GM12878 (cell line): ENCODE data around the gene HEATR1. TPM values are rescaled to one million over a fixed set of nuclear protein-coding genes. Genes with fewer than 3 reads are reported as not detected.

Experiments
- ATAC-seq: fragments of 200-7000 bp; cut with Tn5 transposase; 3 replicates; pipeline ENCODE4 v1.9.1; 2020; ENCODE audit warnings: mild to moderate bottlenecking, moderate library complexity
- BruUV-seq: library from RNA; stranded (reverse); fragments of 400-500 nt; replicated peaks from 2 replicates; lab custom pipeline; 2021; lab: Mats Ljungman, UMichigan
- CTCF ChIA-PET: fragments of 300-600 bp; sonication (Branson Sonifier 250); formaldehyde crosslinking; extraction: SDS; loops from one replicate; lab custom pipeline; 2021; ENCODE audit warnings: inconsistent platforms; lab: Yijun Ruan, JAX
- POLR2A ChIA-PET: fragments of 350-600 bp; formaldehyde crosslinking; extraction: SDS; loops from one replicate; lab custom pipeline; 2021; ENCODE audit warnings: inconsistent platforms; lab: Charles Lee
- RAD21 ChIA-PET: fragments of 300-600 bp; sonication (Branson Sonifier 250); formaldehyde crosslinking; loops from one replicate; lab custom pipeline; 2023; ENCODE audit warnings: antibody characterized with exemption; ENCODE audit not compliant: unreplicated experiment; lab: Charles Lee
- SMC1A ChIA-PET: fragments of 300-600 bp; sonication (Branson Sonifier 250); formaldehyde crosslinking; loops from one replicate; lab custom pipeline; 2023; ENCODE audit not compliant: unreplicated experiment, uncharacterized antibody; lab: Charles Lee
- DNase-seq: peaks from one replicate; pipeline ENCODE4 v3.0.0-alpha.2; 2011; ENCODE audit warnings: low read depth, low spot score
- FAIRE-seq: peaks from 3 replicates; lab custom pipeline; 2011; peaks lifted over from hg19 to GRCh38; lab: Jason Lieb, UNC
- H2AFZ ChIP-seq: 2 replicates; pipeline ENCODE4 v1.6.0; 2011; ENCODE audit warnings: low read depth, low read length, control low read depth; ENCODE audit not compliant: control insufficient read depth
- H3K27ac ChIP-seq: 2 replicates; pipeline ENCODE4 v1.5.1; 2011; ENCODE audit warnings: control low read depth; ENCODE audit not compliant: control insufficient read depth, insufficient read depth
- H3K27me3 ChIP-seq, 2 experiments: replicated peaks in 1 of 2; 2 replicates each; pipeline versions ENCODE4 v1.6.0 to v1.6.1; 2011; ENCODE audit warnings: low read length in 1 of 2; ENCODE audit not compliant: control insufficient read depth in 2 of 2, insufficient read depth in 2 of 2
- H3K36me3 ChIP-seq, 2 experiments: 2 replicates each; pipeline ENCODE4 v1.5.1; 2011; ENCODE audit warnings: low read length in 1 of 2; ENCODE audit not compliant: control insufficient read depth in 2 of 2, insufficient read depth in 2 of 2
- H3K4me1 ChIP-seq: 2 replicates; pipeline ENCODE4 v1.6.1; 2011; ENCODE audit warnings: mild to moderate bottlenecking, low read length, moderate library complexity, mixed read lengths; ENCODE audit not compliant: control insufficient read depth, insufficient read depth
- H3K4me2 ChIP-seq: 2 replicates; pipeline ENCODE4 v1.6.0; 2011; ENCODE audit warnings: control low read depth; ENCODE audit not compliant: control insufficient read depth, insufficient read depth
- H3K4me3 ChIP-seq: fragments of 200-600 bp; sonication (generic); 2 replicates; pipeline ENCODE4 v1.5.1; 2016
- H3K79me2 ChIP-seq: 2 replicates; pipeline ENCODE4 v1.6.0; 2011; ENCODE audit warnings: low read length; ENCODE audit not compliant: control insufficient read depth, insufficient read depth
- H3K9ac ChIP-seq: 2 replicates; pipeline ENCODE4 v1.8.0; 2011; ENCODE audit warnings: low read length, control low read depth, mixed read lengths; ENCODE audit not compliant: control insufficient read depth, insufficient read depth
- H3K9me3 ChIP-seq: replicated peaks from 3 replicates; pipeline ENCODE4 v1.5.1; 2011; ENCODE audit warnings: mild to moderate bottlenecking, low read length; ENCODE audit not compliant: control insufficient read depth, insufficient read depth
- H4K20me1 ChIP-seq: 2 replicates; pipeline ENCODE4 v1.6.0; 2011; ENCODE audit not compliant: control insufficient read depth, insufficient read depth
- PAX5 ChIP-seq: IDR thresholded peaks from 2 replicates; pipeline ENCODE4 v1.6.1; 2011; ENCODE audit warnings: low read depth, low read length, borderline replicate concordance
- ZNF207 ChIP-seq: fragments of 450-650 bp; IDR thresholded peaks from 2 replicates; pipeline ENCODE4 v1.6.1; 2014; ENCODE audit warnings: antibody characterized with exemption, mild to moderate bottlenecking, borderline replicate concordance
- WGBS: methylation state at CpG from one replicate; pipeline ENCODE4 v1.1.6; 2016; ENCODE audit warnings: low lambda C conversion rate; ENCODE audit not compliant: insufficient replicate concordance, insufficient coverage; ENCODE audit errors: missing lambda C conversion rate; 5-methylcytosine and 5-hydroxymethylcytosine counted together
- in situ Hi-C: fragments of 300-500 bp; cut with MboI; formaldehyde crosslinking; loops from 9 replicates; pipeline ENCODE4 v1.14.3; 2018; ENCODE audit warnings: mixed read lengths
- intact Hi-C: fragments of 100-400 bp; cut with micrococcal nuclease; formaldehyde crosslinking; loops from one replicate; pipeline ENCODE4 v1.14.2; 2022; ENCODE audit not compliant: unreplicated experiment
- polyA plus RNA-seq, 11 experiments: library from polyadenylated mRNA; depleted of rRNA in 4 of 11; unstranded in 6 of 11; stranded (reverse) in 5 of 11; fragments of >200 nt; fragmentation: Nextera tagmentation in 4 of 11; fragmentation: Illumina TruSeq in 1 of 11; extraction: Ambion mirVana in 4 of 11; extraction: Trizol in 1 of 11; gene quantifications; 1 replicate in 1 of 11; 2 replicates in 10 of 11; pipeline versions ENCODE4 v1.2.1 to v1.2.3, GENCODE V29; 2011 to 2016; ENCODE audit warnings: inconsistent platforms in 2 of 11, missing spikeins in 2 of 11, low read depth in 1 of 11
- total RNA-seq, 4 experiments: library from RNA; depleted of rRNA in 3 of 4; stranded (reverse); fragments of >200 nt in 3 of 4; fragmentation: Illumina TruSeq in 1 of 4; extraction: Trizol in 1 of 4; gene quantifications; 2 replicates each; pipeline versions ENCODE4 v1.2.1 to v1.2.3, GENCODE V29; 2013 to 2021
- TF ChIP-seq, protein P1 (sequence below): fragments of 450-650 bp; IDR thresholded peaks from 2 replicates; pipeline ENCODE4 v1.6.1; 2017; ENCODE audit warnings: mild to moderate bottlenecking
- TF ChIP-seq, protein P2 (sequence below): fragments of 150-350 bp; IDR thresholded peaks from 2 replicates; pipeline ENCODE4 v1.6.1; 2014; ENCODE audit warnings: mild to moderate bottlenecking, low read depth, low read length
- TF ChIP-seq, protein P3 (sequence below), 3 experiments: IDR thresholded peaks in 2 of 3; conservative IDR thresholded peaks in 1 of 3; 2 replicates each; pipeline ENCODE4 v1.5.1; 2011; ENCODE audit warnings: low read depth in 3 of 3, low read length in 3 of 3, mild to moderate bottlenecking in 3 of 3, control low read depth in 2 of 3, moderate library complexity in 2 of 3, inconsistent platforms in 1 of 3, mixed read lengths in 1 of 3; ENCODE audit not compliant: control insufficient read depth in 2 of 3, insufficient read depth in 1 of 3; ENCODE audit errors: extremely low read depth in 1 of 3

Gene HEATR1
- total and polyA plus RNA-seq, 10 of the 15 experiments (the other 5 are each of a cell fraction or from before 2014, with no cell fraction given): 8.6 to 72.3 (median 41.9) TPM

DNA sequence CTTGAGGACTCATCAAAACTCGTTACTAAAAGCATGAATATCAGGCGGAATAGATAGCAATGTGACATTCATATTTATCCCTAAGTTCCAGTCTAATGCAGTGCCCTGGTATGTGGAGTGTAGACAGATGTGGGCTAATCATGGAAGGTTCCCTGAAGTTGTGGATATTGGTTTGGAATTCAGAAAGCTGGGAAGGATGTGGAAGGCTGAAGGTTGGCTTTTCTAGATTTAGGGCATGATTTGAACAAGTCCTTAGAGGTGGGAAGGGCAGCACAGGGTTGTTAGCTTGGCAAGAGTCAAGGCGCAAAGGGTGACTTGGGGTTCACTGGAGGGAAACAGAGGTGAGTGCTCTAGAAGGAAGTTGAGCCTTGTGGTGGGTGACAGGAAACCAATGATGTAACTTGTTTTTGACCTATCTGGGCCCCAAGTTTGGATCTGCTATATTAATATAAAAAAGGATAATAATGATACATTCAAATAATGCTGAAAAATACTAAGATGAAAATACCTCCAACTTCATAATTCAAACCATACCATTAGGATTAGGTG lies 58.6 kb downstream of the HEATR1 start (continued):
- TF ChIP-seq ZNF207: no peak
- TF ChIP-seq, protein P1, sequence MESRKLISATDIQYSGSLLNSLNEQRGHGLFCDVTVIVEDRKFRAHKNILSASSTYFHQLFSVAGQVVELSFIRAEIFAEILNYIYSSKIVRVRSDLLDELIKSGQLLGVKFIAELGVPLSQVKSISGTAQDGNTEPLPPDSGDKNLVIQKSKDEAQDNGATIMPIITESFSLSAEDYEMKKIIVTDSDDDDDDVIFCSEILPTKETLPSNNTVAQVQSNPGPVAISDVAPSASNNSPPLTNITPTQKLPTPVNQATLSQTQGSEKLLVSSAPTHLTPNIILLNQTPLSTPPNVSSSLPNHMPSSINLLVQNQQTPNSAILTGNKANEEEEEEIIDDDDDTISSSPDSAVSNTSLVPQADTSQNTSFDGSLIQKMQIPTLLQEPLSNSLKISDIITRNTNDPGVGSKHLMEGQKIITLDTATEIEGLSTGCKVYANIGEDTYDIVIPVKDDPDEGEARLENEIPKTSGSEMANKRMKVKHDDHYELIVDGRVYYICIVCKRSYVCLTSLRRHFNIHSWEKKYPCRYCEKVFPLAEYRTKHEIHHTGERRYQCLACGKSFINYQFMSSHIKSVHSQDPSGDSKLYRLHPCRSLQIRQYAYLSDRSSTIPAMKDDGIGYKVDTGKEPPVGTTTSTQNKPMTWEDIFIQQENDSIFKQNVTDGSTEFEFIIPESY: no peak
- TF ChIP-seq, protein P2, sequence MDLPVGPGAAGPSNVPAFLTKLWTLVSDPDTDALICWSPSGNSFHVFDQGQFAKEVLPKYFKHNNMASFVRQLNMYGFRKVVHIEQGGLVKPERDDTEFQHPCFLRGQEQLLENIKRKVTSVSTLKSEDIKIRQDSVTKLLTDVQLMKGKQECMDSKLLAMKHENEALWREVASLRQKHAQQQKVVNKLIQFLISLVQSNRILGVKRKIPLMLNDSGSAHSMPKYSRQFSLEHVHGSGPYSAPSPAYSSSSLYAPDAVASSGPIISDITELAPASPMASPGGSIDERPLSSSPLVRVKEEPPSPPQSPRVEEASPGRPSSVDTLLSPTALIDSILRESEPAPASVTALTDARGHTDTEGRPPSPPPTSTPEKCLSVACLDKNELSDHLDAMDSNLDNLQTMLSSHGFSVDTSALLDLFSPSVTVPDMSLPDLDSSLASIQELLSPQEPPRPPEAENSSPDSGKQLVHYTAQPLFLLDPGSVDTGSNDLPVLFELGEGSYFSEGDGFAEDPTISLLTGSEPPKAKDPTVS: no peak
- TF ChIP-seq, all 136 proteins: peak for 0

DNA sequence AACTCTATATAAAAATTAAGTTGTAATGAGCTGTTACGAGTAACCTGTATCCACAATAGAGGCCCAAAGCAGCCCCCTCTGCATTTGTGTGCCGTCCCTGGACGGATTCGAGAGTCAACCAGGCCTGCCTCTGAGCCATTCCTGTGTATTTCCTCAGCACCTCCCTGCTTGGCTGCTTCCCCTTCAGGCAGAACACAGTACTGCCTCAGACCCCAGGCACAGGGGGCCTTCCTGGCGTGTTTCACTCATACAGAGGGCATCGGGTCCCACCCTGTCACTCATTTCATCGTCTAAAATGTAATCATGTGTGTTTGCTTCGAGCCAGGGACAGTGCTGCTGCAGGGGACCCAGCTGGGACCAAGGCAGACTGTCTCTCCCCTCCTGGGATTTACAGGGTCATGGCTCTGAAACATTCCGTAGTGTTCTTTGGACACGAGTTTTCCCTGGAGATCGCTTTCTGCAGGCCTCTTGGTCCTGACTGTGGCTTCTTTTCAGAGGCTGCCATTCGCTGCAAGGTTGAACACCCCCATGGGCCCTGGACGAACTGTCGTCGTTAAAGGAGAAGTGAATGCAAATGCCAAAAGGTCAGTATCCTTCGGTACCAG lies 61.1 kb downstream of the HEATR1 start:
- RAD21 ChIA-PET: no interaction called here

More for the DNA sequence above, 61.1 kb downstream of the HEATR1 start:
- no peak overlapping the region for H3K9ac ChIP-seq
- TF ChIP-seq, protein P3, sequence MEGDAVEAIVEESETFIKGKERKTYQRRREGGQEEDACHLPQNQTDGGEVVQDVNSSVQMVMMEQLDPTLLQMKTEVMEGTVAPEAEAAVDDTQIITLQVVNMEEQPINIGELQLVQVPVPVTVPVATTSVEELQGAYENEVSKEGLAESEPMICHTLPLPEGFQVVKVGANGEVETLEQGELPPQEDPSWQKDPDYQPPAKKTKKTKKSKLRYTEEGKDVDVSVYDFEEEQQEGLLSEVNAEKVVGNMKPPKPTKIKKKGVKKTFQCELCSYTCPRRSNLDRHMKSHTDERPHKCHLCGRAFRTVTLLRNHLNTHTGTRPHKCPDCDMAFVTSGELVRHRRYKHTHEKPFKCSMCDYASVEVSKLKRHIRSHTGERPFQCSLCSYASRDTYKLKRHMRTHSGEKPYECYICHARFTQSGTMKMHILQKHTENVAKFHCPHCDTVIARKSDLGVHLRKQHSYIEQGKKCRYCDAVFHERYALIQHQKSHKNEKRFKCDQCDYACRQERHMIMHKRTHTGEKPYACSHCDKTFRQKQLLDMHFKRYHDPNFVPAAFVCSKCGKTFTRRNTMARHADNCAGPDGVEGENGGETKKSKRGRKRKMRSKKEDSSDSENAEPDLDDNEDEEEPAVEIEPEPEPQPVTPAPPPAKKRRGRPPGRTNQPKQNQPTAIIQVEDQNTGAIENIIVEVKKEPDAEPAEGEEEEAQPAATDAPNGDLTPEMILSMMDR (IDR thresholded peaks at IDR 0.05 in 2 of 3, conservative IDR thresholded peaks at IDR 0.05 in 1 of 3; ENCODE audit: control insufficient read depth in 2 of 3, extremely low read depth in 1 of 3, insufficient read depth in 1 of 3, low read depth in 3 of 3, low read length in 3 of 3): 0 out of 6 replicates have a peak, but pooled peaks of 1 of the 3 experiments have one; percentile 17
- TF ChIP-seq PAX5: no peak
- H2AFZ ChIP-seq: no peak overlapping the region
- in situ Hi-C loops (no loop called here), intact Hi-C loops (no loop called here)
- H3K36me3 ChIP-seq: peaks cover 17 to 32% of the 10 kb centered on the region in 2 experiments
- no peaks in the 10 kb centered on the region for H3K27me3 ChIP-seq
- DNase-seq (no peak), FAIRE-seq (no peak), ATAC-seq (peak; percentile 55)
- WGBS: 79% methylated on average over 16 of the region's 16 CpGs
- no peaks in the 10 kb centered on the region for H3K9me3 ChIP-seq
- ChIA-PET POLR2A (no interaction called here), CTCF (no interaction called here), SMC1A (no interaction called here)
- H3K27ac ChIP-seq: no peak overlapping the region
- H3K4me1 ChIP-seq: no peaks in the 10 kb centered on the region
- no peak overlapping the region for H3K4me3 ChIP-seq
- H3K4me2 ChIP-seq: no peak overlapping the region
- no peaks in the 10 kb centered on the region for H3K79me2 ChIP-seq
- no peaks in the 10 kb centered on the region for H4K20me1 ChIP-seq
- BruUV-seq: no TSS peak
